Measurements from ENCODE around the gene DUSP2.

The DUSP2 gene

DNA sequence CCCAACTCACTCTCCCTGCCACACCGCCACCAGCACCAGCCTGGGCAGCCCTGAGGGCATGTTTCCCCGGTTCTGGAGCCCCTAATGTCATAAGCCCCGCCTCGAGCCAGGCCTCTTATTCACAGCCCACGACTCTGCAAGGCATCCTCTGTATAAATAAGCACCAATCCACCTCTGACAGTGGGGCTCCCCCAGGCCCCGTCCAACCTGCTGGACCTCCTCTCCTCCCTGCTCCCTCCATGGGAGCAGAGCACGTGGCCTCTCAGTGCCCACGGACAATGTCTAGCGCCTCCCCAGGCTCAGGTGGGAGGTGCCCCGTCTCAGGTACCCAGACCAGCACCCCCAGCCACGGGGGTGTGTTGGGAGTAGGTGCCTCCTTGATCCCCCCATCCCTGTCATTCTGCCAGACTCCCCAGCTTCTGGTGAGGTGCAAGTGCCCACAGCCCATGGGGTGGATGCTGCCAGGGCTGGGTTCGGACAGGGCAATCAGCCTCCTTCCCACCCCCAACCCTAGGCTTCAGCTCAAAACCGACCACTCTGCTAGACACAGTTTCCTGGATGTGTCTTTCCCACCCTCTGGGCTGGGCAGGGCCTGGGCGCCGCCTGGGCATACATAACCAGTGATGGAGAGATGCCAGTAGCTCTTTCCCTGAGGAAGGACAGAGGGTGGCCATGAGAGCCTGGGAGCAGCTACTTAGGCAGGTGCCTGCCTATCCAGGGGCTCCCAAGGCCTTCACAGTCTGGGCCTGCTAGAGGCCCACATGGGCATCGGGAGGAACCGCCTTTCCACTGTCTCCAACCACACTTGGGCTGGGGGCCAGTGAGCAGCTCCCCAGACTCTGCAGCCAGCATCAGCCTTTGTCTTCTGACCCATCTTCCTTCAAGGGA, 27.3 kb downstream of the DUSP2 start:
- Histone ChIP-seq H3K27ac (no peak overlapping the region), H3K4me1 (peaks cover 0 to 21% (median 12%) of the 10 kb centered on the region in 4 donors), H3K36me3 (no peaks in the 10 kb centered on the region), H3K4me3 (no peak overlapping the region), H3K27me3 (peaks cover 0 to 78% of the 10 kb centered on the region in 2 donors), H3K9me3 (no peaks in the 10 kb centered on the region)
- intact Hi-C loops (cut with DNase I; ENCODE audit: low total_unique reads): loop anchor here (10.0 kb wide), 1 partner anchor 93 kb away; no protein-coding TSS in a partner anchor
- DNase-seq: no peak
- TF ChIP-seq, protein P1, sequence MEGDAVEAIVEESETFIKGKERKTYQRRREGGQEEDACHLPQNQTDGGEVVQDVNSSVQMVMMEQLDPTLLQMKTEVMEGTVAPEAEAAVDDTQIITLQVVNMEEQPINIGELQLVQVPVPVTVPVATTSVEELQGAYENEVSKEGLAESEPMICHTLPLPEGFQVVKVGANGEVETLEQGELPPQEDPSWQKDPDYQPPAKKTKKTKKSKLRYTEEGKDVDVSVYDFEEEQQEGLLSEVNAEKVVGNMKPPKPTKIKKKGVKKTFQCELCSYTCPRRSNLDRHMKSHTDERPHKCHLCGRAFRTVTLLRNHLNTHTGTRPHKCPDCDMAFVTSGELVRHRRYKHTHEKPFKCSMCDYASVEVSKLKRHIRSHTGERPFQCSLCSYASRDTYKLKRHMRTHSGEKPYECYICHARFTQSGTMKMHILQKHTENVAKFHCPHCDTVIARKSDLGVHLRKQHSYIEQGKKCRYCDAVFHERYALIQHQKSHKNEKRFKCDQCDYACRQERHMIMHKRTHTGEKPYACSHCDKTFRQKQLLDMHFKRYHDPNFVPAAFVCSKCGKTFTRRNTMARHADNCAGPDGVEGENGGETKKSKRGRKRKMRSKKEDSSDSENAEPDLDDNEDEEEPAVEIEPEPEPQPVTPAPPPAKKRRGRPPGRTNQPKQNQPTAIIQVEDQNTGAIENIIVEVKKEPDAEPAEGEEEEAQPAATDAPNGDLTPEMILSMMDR (IDR thresholded peaks at IDR 0.05): no peak

DNA sequence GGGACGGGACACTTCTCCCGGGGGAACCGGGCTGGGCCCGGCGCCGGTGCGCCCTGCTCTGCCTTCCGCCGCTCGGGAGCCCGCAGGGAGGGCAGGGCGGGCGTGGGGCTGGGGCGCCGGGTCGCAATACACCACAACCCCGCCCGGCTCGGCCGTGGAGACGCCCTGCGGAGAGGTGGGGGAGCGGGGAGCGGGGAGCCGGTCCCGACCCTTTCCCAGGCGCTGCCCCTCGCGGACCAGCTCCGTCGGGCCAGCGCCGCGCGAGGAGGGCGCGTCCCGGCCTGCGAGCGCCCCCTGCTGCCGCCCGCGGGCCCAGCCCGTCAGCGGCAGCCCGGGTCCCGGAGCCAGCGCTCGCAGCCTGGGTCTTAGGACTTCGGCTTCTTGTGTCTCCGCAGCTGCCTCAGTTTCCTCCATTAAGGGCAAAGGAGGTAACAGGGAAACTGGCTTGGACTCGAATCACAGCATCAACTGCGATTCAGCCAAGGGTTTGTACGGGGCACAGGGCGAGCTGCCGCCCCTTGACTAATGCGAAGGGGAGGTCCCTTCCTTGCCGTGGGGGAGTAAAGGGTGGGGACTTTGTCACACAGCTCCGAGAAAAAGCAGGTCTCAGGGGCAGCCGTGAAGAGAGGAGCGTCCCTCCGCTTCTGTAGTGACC, 28.2 kb downstream of the DUSP2 start:
- Histone ChIP-seq H3K4me3 (peak overlapping the region; percentile 41 to 53), H3K27ac (peak overlapping the region in 1 of 2 donors; percentile 2), H3K9me3 (no peaks in the 10 kb centered on the region), H3K4me1 (peaks cover 0 to 21% (median 12%) of the 10 kb centered on the region in 4 donors), H3K27me3 (peaks cover 0 to 73% of the 10 kb centered on the region in 2 donors), H3K36me3 (no peaks in the 10 kb centered on the region)
- TF ChIP-seq, protein P1 (IDR thresholded peaks at IDR 0.05): peak; percentile 72 to 85
- intact Hi-C loops (cut with DNase I; ENCODE audit: low total_unique reads): loop anchor here (10.0 kb wide), 1 partner anchor 92 kb away; no protein-coding TSS in a partner anchor
- no peak for DNase-seq

DNA sequence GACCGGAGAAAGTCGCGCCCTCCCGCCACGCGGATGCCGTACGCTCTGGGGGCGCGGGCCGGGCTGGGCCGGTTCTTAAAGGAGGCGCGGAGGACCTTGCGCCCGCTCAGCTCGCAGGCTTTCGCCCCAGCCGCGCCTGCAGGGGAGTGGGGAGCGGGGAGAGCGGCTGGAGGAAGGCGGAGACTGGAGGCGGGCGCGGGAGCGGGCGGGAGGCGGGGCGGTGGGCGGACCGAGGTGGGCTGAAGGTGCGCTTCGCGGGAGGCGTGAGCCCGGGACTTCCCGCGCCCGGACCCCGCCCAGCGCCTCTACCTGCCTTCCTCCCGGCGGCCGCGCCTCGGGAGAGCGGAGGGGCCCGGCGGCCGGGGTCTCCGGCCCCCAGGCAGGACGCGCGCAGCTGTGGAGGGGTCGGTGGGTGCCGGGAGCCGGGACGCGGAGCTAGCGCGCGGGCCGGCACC, 28.8 kb downstream of the DUSP2 start, which contains the start of gene ADRA2B:
Gene ADRA2B (minus strand): TSS at position 148 of the 455 bp plus-strand sequence. CDS start 422 bp downstream, outside the sequence.
- H3K27ac ChIP-seq: peak within 1 kb of the TSS in 1 of 2 donors; percentile 2
- no peaks in the 10 kb centered on the region for H3K9me3 ChIP-seq
- H3K27me3 ChIP-seq: peaks cover 0 to 70% of the 10 kb centered on the region in 2 donors
- H3K4me3 ChIP-seq: peak within 1 kb of the TSS; percentile 41 to 53
- H3K36me3 ChIP-seq: no peaks in the 10 kb centered on the region
- peaks cover 0 to 21% (median 12%) of the 10 kb centered on the region in 4 donors for H3K4me1 ChIP-seq
- TF ChIP-seq, protein P1 (IDR thresholded peaks at IDR 0.05): no peak
- DNase-seq: no peak
- intact Hi-C loops (cut with DNase I; ENCODE audit: low total_unique reads): loop anchor here (10.0 kb wide), 1 partner anchor 92 kb away; no protein-coding TSS in a partner anchor

DNA sequence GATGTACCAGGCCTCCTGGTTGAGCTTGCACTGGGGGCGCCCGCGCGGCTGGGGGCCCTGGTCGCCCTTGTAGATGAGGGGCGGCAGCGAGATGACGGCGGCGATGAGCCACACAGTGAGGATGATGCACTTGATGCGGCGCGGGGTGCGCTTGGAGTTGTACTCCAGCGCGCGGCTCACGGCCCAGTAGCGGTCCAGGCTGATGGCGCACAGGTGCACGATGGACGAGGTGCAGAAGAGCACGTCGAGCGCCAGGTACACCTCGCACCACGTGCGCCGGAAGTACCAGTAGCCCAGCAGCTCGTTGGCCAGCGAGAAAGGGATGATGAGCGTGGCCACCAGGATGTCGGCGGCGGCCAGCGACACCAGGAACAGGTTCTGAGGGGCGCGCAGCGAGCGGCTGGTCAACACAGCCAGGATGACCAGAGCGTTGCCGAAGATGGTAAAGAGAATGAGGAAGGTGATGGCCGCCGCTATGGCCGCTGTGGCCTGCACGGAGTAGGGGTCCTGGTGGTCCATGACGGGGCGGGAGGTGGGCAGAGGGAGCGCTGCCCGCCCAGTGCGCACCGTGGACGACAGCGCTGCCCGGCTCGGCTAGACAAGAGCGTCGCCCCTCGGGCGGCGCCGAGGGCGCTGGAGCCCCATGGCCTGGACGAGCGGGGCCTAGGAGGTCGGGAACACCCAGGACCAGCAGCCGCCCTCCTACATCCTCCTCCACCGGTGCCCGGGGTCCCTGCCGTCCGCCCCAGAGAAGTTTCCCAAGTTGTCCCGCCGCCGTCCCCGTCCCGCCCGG, 29.4 kb downstream of the DUSP2 start:
- TF ChIP-seq, protein P1 (IDR thresholded peaks at IDR 0.05): no peak
- DNase-seq: no peak
- Histone ChIP-seq H3K9me3 (no peaks in the 10 kb centered on the region), H3K4me3 (peak overlapping the region; percentile 41 to 53), H3K27ac (peak overlapping the region in 1 of 2 donors; percentile 2), H3K4me1 (peaks cover 0 to 21% (median 12%) of the 10 kb centered on the region in 4 donors), H3K27me3 (peaks cover 0 to 63% of the 10 kb centered on the region in 2 donors), H3K36me3 (no peaks in the 10 kb centered on the region)
- intact Hi-C loops (cut with DNase I; ENCODE audit: low total_unique reads): loop anchor here (10.0 kb wide), 1 partner anchor 91 kb away; no protein-coding TSS in a partner anchor

All from tibial artery (tissue), 4 donors.